SK-N-MC (cell line): ENCODE measurements around the gene TRHDE.

Experiments used
- EZH2 ChIP-seq: fragments of 200-600 bp; sonication (generic); IDR thresholded peaks from one replicate; pipeline ENCODE4 v1.6.1; 2017; ENCODE audit warnings: antibody characterized with exemption
- POLR2AphosphoS5 ChIP-seq: IDR thresholded peaks from 2 replicates; pipeline ENCODE4 v1.6.1; 2012; ENCODE audit warnings: mild to moderate bottlenecking, low read depth, low read length, borderline replicate concordance

- no peak for TF ChIP-seq POLR2AphosphoS5
- no peak for TF ChIP-seq EZH2
Measured at GRCh38 chr12:72281126-72281525, 9.0 kb downstream of the TRHDE start.
